Stimulated activated naive B cell treated with anti-CD40 and anti-IgM and Interleukin-4, amounts not matched to agents 10 μg/mL and 1 μg/mL and 100 μg/mL, for 72 hours (primary cell): ENCODE data around the gene RNF19B.

Source experiments
- ATAC-seq, 2 donors: fragments of 150-1000 bp; cut with Tn5 transposase; replicated peaks; 2 replicates each; pipeline ENCODE4 v1.10.0; 2021; ENCODE audit warnings: moderate library complexity in 1 of 2
- DNase-seq: peaks from one replicate; pipeline ENCODE4 v3.0.0; 2021
- H3K27ac Mint-ChIP-seq: one replicate; pipeline ENCODE4 v1.8.0; 2022; ENCODE audit warnings: mild to moderate bottlenecking, mixed read lengths
- H3K27me3 Mint-ChIP-seq, 2 donors: one replicate each; pipeline ENCODE4 v1.8.0; 2022; ENCODE audit warnings: mixed read lengths in 2 of 2
- H3K36me3 Mint-ChIP-seq, 2 donors: one replicate each; pipeline ENCODE4 v1.8.0; 2022; ENCODE audit warnings: mixed read lengths in 2 of 2, mild to moderate bottlenecking in 1 of 2
- H3K4me1 Mint-ChIP-seq, 2 donors: one replicate each; pipeline ENCODE4 v1.8.0; 2022; ENCODE audit warnings: mixed read lengths in 2 of 2, mild to moderate bottlenecking in 1 of 2
- H3K4me3 Mint-ChIP-seq, 2 donors: one replicate each; pipeline ENCODE4 v1.8.0; 2022; ENCODE audit warnings: mild to moderate bottlenecking in 2 of 2, mixed read lengths in 2 of 2, moderate library complexity in 1 of 2
- H3K9me3 Mint-ChIP-seq, 2 donors: one replicate each; pipeline ENCODE4 v1.8.0; 2022; ENCODE audit warnings: mixed read lengths in 2 of 2, mild to moderate bottlenecking in 1 of 2

The RNF19B gene

GRCh38 chr1:32967888-32968568, 3.4 kb upstream of the RNF19B start:
- ATAC-seq (no peak), DNase-seq (no peak)
- H3K27ac Mint-ChIP-seq: no peak overlapping the region
- no peak overlapping the region for H3K4me3 Mint-ChIP-seq
- H3K36me3 Mint-ChIP-seq: peaks cover 0 to 2% of the 10 kb centered on the region in 2 donors
- H3K27me3 Mint-ChIP-seq: peaks cover 20 to 25% of the 10 kb centered on the region in 2 donors
- H3K4me1 Mint-ChIP-seq: peaks cover 19 to 33% of the 10 kb centered on the region in 2 donors
- H3K9me3 Mint-ChIP-seq: no peaks in the 10 kb centered on the region

- Mint-ChIP-seq H3K9me3 (no peaks in the 10 kb centered on the region), H3K4me1 (peaks cover 21 to 34% of the 10 kb centered on the region in 2 donors), H3K36me3 (peaks cover 0 to 2% of the 10 kb centered on the region in 2 donors), H3K4me3 (no peak overlapping the region), H3K27ac (no peak overlapping the region), H3K27me3 (peaks cover 13 to 18% of the 10 kb centered on the region in 2 donors)
- ATAC-seq (no peak), DNase-seq (no peak)
Observed at GRCh38 chr1:32966900-32967299, 2.3 kb upstream of the RNF19B start.

- Mint-ChIP-seq H3K27me3 (peaks cover 0 to 5% of the 10 kb centered on the region in 2 donors), H3K4me3 (peak overlapping the region; percentile 83), H3K4me1 (peaks cover 29 to 48% of the 10 kb centered on the region in 2 donors), H3K27ac (peak overlapping the region; percentile 93), H3K36me3 (peaks cover 0 to 2% of the 10 kb centered on the region in 2 donors), H3K9me3 (no peaks in the 10 kb centered on the region)
- no peak for DNase-seq
- no peak for ATAC-seq
Observed at GRCh38 chr1:32965251-32965747, 690 bp upstream of the RNF19B start.

GRCh38 chr1:32963746-32964460, 706 bp downstream of the RNF19B start:
- DNase-seq: peak; percentile 49
- peak; percentile 35 to 44 for ATAC-seq
- Mint-ChIP-seq H3K27ac (peak overlapping the region; percentile 87), H3K9me3 (no peaks in the 10 kb centered on the region), H3K36me3 (peaks cover under 1 to 2% of the 10 kb centered on the region in 2 donors), H3K27me3 (no peaks in the 10 kb centered on the region), H3K4me1 (peaks cover 31 to 48% of the 10 kb centered on the region in 2 donors), H3K4me3 (peak overlapping the region; percentile 91 to 94)

- peak; percentile 38 to 42 for ATAC-seq
- Mint-ChIP-seq H3K4me3 (peak overlapping the region; percentile 91 to 94), H3K27ac (peak overlapping the region; percentile 65), H3K27me3 (no peaks in the 10 kb centered on the region), H3K36me3 (peaks cover 7 to 12% of the 10 kb centered on the region in 2 donors), H3K4me1 (peaks cover 33 to 56% of the 10 kb centered on the region in 2 donors), H3K9me3 (no peaks in the 10 kb centered on the region)
- DNase-seq: no peak
Observed at GRCh38 chr1:32962248-32962896, 2.2 kb downstream of the RNF19B start.

GRCh38 chr1:32960819-32961355, 3.7 kb downstream of the RNF19B start:
- no peak for ATAC-seq
- Mint-ChIP-seq H3K36me3 (peaks cover 7 to 13% of the 10 kb centered on the region in 2 donors), H3K27me3 (no peaks in the 10 kb centered on the region), H3K4me1 (peaks cover 42 to 69% of the 10 kb centered on the region in 2 donors), H3K27ac (peak overlapping the region; percentile 25), H3K4me3 (peak overlapping the region; percentile 67 to 79), H3K9me3 (no peaks in the 10 kb centered on the region)
- DNase-seq: no peak

- Mint-ChIP-seq H3K27ac (no peak overlapping the region), H3K4me1 (peaks cover 45 to 72% of the 10 kb centered on the region in 2 donors), H3K27me3 (no peaks in the 10 kb centered on the region), H3K36me3 (peaks cover 10 to 13% of the 10 kb centered on the region in 2 donors), H3K4me3 (peak overlapping the region; percentile 48 to 52), H3K9me3 (no peaks in the 10 kb centered on the region)
- DNase-seq (no peak), ATAC-seq (no peak)
Observed at GRCh38 chr1:32960342-32960741, 4.3 kb downstream of the RNF19B start.

GRCh38 chr1:32958827-32959226, 5.8 kb downstream of the RNF19B start:
- H3K27me3 Mint-ChIP-seq: no peaks in the 10 kb centered on the region
- H3K27ac Mint-ChIP-seq: no peak overlapping the region

GRCh38 chr1:32957017-32957416, 7.6 kb downstream of the RNF19B start:
- Mint-ChIP-seq H3K9me3 (no peaks in the 10 kb centered on the region), H3K4me3 (no peak overlapping the region), H3K4me1 (peaks cover 43 to 67% of the 10 kb centered on the region in 2 donors), H3K36me3 (peaks cover 11 to 25% of the 10 kb centered on the region in 2 donors), H3K27me3 (no peaks in the 10 kb centered on the region), H3K27ac (peak overlapping the region; percentile 47)
- ATAC-seq (no peak), DNase-seq (no peak)

More at GRCh38 chr1:32958827-32959226, 5.8 kb downstream of the RNF19B start:
- Mint-ChIP-seq H3K36me3 (peaks cover 10 to 21% of the 10 kb centered on the region in 2 donors), H3K4me1 (peaks cover 47 to 75% of the 10 kb centered on the region in 2 donors), H3K9me3 (no peaks in the 10 kb centered on the region), H3K4me3 (peak overlapping the region in 1 of 2 donors; percentile 36)
- no peak for ATAC-seq
- DNase-seq: no peak

GRCh38 chr1:32954168-32954567, 10.4 kb downstream of the RNF19B start:
- no peak overlapping the region for H3K4me3 Mint-ChIP-seq

GRCh38 chr1:32953495-32953894, 11.1 kb downstream of the RNF19B start:
- Mint-ChIP-seq H3K4me1 (peaks cover 30 to 61% of the 10 kb centered on the region in 2 donors), H3K36me3 (peaks cover 14 to 25% of the 10 kb centered on the region in 2 donors)

More at GRCh38 chr1:32954168-32954567, 10.4 kb downstream of the RNF19B start:
- ATAC-seq (no peak), DNase-seq (no peak)
- H3K27me3 Mint-ChIP-seq: no peaks in the 10 kb centered on the region
- no peaks in the 10 kb centered on the region for H3K9me3 Mint-ChIP-seq
- peaks cover 37 to 63% of the 10 kb centered on the region in 2 donors for H3K4me1 Mint-ChIP-seq
- peaks cover 16 to 29% of the 10 kb centered on the region in 2 donors for H3K36me3 Mint-ChIP-seq
- H3K27ac Mint-ChIP-seq: no peak overlapping the region

GRCh38 chr1:32949519-32949918, 15.1 kb downstream of the RNF19B start:
- H3K4me1 Mint-ChIP-seq: peaks cover 15 to 31% of the 10 kb centered on the region in 2 donors
- no peaks in the 10 kb centered on the region for H3K9me3 Mint-ChIP-seq
- H3K36me3 Mint-ChIP-seq: peaks cover 25 to 33% of the 10 kb centered on the region in 2 donors
- H3K27me3 Mint-ChIP-seq: no peaks in the 10 kb centered on the region
- H3K27ac Mint-ChIP-seq: no peak overlapping the region
- no peak overlapping the region for H3K4me3 Mint-ChIP-seq
- DNase-seq (no peak), ATAC-seq (no peak)

More at GRCh38 chr1:32953495-32953894, 11.1 kb downstream of the RNF19B start:
- Mint-ChIP-seq H3K4me3 (no peak overlapping the region), H3K27me3 (no peaks in the 10 kb centered on the region), H3K9me3 (no peaks in the 10 kb centered on the region), H3K27ac (no peak overlapping the region)
- no peak for ATAC-seq
- no peak for DNase-seq

GRCh38 chr1:32948905-32949304, 15.7 kb downstream of the RNF19B start:
- ATAC-seq: no peak
- Mint-ChIP-seq H3K27me3 (no peaks in the 10 kb centered on the region), H3K4me3 (no peak overlapping the region), H3K4me1 (peaks cover 15 to 31% of the 10 kb centered on the region in 2 donors), H3K36me3 (peaks cover 31 to 39% of the 10 kb centered on the region in 2 donors), H3K9me3 (no peaks in the 10 kb centered on the region), H3K27ac (no peak overlapping the region)
- no peak for DNase-seq

- DNase-seq (no peak), ATAC-seq (no peak)
- Mint-ChIP-seq H3K27me3 (no peaks in the 10 kb centered on the region), H3K27ac (no peak overlapping the region), H3K4me1 (peaks cover 12 to 27% of the 10 kb centered on the region in 2 donors), H3K36me3 (peaks cover 34 to 44% of the 10 kb centered on the region in 2 donors), H3K4me3 (no peak overlapping the region), H3K9me3 (no peaks in the 10 kb centered on the region)
Observed at GRCh38 chr1:32948390-32948722, 16.3 kb downstream of the RNF19B start.
